GM18520 (cell line): ENCODE measurements around the gene ADAM8.
A peak's percentile ranks its signal among the peaks of the same experiment; 100 is the strongest.

Source experiments
- ATAC-seq: cut with Tn5 transposase; IDR thresholded peaks from one replicate; pipeline ENCODE4 v1.9.1; 2021; ENCODE audit not compliant: unreplicated experiment

Gene ADAM8

DNA sequence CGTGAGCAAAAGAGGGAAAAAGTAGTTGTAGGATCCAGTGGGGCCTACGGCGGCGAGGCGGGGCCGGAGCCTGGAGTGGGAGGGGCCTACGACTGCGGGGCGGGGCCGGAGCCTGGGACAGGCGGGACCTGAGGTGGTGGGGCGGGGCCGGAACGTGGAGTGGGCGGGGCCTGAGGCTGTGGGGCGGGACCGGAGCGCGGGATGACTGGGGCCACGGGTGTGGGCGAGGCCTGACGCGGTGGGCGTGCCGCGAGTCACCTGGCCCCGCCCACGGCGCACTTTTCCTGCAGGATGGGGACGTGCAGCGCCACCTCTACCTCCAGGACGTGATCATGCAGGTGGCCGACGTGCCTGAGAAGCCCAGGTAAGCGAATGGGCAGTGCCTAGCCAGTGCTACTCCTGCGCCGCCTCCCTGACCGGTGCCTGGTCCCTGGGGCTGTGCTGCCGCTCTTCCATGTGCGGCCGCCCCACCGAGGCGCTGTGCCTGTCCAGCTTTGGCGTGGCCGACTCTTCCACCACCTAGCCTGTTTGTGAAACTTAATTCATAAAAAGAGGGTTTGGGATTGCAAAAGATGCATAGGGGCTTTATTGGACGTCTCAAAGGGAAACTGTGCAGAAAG is 32.5 kb upstream of the ADAM8 start:
- peak; percentile 66 for ATAC-seq

DNA sequence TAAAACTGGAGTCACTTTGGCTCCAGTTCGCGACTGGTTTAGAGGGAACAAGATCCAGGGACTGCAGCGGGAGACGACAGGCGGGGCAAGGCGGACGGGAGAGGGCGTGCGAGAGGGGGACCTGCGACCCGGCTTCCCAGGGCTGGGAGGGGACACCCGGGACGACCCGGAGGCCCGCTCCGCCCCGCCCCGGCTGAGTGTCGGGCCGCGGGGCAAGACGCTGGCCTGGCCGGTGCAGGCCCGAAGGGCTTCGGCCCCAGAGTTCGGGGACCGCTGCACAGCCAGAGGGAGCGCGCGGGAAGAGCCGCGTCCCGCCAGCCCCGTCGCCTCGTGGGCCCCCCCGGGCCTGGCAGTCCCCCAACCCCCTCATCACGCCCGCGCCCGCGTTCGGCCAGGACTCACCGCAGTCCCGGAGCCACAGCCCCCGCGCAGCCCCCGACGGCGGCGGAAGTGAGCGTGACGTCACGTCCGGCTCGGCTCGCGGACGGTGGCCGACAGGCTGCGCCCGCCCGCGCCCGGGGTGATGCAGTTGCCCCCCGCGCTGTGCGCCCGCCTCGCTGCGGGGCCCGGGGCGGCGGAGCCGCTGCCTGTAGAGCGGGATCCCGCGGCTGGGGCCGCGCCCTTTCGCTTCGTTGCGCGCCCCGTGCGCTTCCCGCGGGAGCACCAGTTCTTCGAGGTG is 31.9 kb upstream of the ADAM8 start, which contains the start of the genes TUBGCP2 and ZNF511:
TUBGCP2 (minus strand) TSS at position 452 of the 679 bp plus-strand sequence. CDS start 5,931 bp downstream, outside the sequence.
ZNF511 (plus strand) TSS at position 494 of the 679 bp plus-strand sequence; CDS start at position 524, 30 bp downstream.
- ATAC-seq, result peak; percentile 71

DNA sequence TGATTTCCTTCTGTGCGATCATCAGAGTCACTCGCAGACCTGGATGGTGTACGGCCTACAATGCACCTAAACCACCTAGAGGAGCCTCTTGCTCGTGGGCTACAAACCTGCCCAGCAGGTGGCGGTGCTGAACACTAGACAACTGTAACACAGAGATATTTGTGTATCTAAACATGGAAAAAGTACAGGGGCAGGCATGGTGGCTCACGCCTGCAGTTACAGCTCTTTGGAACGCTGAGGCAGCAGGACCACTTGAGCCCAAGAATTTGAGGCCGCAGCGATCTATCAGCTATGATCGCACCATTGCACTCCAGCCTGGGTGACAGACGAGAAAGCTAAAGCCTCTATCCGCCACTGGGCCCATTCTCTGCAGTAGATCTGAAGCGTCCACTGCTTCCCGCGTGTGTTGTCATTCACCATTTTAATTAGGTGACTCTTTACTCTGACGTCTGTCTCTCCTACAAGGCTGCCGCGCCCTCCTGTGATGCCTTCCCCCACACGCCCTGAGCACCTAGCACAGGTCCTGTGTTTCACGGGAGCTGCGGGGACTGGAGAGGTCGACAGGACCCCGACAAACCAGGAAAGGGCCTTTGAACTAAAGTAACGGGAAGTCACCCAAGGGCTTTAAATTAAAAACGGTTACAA is 31.2 kb upstream of the ADAM8 start:
- ATAC-seq, result peak; percentile 33

DNA sequence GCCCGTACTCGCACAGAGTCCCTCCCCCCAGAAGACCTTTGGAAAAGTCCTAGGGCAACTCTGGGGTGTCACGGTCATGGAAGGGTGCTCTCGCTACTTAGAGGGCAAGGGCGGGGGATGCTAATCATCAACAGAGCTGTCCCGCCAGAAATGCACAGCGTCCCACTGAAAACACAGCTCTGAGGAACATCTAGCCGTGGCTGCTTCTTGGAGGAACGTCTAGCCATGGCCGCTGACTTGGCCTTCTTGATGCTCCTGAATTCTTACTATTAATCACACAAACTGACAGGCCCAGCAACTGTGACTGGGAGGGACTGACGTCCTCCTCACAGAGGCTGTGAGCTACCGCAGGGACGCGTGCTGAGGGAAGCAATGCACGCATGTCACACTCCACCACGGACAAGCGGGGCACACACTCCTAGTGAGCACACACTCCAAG is 30.3 kb upstream of the ADAM8 start:
- no peak for ATAC-seq

DNA sequence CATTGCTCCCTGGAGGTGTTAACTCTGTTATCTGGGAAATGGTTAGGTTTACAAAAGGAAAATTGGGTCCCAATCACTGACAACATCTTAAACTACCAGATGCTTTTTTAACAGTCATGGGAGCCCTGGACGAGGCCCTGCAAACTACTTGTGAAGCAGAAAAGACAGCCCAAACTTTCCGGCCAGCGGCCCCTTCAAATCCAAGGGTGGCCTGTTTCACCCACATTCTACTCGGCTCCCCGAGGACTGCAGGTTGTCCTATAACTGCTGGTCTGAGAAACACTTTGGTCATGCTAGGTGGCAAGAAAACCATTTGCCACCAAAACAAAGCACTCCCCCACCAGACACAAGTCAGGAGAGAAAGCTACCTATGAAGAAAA is 29.4 kb upstream of the ADAM8 start:
- ATAC-seq, result no peak

DNA sequence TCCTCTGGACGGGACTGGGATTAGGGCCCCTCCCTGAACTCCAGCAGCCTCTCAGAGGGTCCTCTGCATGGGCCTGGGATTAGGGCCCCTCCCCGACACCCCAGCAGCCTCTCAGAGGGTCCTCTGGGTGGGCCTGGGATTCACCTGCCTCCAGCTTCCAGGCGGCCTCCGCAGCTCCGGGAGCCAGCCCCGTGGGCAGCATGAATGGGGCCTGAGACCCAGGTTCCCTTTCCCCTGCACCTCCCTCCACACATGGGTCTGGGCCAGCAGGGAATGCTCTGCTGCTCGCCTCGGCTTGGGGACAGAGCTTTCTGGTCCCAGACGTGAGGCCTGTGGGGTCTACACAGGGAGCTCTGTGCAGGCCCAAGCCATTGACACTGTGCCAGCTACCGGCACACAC is 26.5 kb upstream of the ADAM8 start:
- ATAC-seq, result no peak

DNA sequence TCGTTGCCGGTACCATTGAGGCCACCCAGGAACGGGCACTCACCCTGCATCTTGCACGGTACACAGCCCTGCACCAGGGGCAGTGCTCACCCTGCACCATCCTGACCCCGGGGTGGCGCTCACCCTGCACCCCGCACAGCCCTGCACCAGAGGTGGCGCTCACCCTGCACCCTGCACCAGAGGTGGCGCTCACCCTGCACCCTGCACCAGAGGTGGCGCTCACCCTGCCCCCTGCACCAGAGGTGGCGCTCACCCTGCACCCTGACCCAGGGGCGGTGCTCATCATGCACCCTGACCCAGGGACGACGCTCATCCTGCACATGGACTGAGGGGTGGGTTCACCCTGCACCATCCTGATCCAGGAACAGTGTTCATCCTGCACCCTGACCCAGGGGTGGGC is 25.6 kb upstream of the ADAM8 start:
- ATAC-seq, result no peak

DNA sequence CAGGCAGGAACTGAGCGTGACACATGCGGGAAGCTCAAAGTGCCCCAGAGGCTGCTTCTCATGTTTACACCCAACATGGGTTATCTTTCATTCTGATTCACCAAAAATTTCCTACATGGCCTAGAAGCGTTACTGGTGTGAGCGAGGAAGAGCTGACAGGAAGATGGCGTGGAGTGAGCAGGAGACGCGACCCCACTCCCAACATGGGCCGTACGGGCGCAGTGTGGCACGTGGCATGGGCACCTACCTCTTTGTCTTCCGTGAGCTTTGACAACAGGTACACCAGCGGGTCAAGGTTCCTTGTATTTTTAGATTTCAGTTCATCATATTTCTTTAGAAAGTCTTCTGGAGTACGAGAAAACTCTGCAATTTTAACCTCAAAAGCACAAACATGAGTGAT is 23.1 kb upstream of the ADAM8 start:
- no peak for ATAC-seq

DNA sequence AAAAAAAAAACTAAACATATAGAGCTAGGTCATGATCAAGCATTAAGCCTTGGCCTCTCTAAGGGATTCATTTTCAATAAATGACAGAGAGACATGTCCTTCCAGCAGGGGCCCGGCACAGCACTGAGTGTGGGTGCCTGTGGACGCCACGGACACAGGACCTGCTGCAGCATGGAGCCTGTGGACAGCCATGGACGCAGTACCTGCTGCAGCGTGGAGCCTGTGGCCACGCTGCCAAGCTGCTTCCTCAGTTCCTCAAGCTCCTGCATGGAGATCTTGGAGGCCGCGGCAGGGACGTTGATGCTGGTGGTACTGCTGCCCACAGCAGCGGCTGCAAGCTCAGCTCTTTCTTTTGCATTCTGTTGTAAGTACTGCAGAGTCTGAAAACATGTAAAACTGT is 22.6 kb upstream of the ADAM8 start:
- no peak for ATAC-seq

DNA sequence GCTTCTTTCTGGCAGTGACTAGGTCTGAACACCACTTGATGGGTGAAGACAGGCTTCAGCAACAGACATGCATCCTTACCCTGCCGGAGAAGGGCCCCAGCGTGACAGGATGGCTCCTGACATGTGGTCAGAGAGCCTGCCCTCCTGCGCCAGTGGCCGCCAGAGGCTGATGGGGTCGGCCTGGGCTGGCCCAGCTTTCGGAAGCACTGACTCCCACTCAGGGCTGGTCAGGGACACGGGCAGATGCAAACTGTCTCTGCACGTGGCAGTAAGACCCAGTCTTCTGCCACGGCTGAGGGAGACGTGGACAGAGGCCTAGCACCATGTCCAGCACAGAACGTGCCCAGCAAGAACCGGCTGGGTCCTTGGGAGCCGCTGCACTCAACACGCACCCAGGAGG is 21.8 kb upstream of the ADAM8 start:
- ATAC-seq, result no peak

DNA sequence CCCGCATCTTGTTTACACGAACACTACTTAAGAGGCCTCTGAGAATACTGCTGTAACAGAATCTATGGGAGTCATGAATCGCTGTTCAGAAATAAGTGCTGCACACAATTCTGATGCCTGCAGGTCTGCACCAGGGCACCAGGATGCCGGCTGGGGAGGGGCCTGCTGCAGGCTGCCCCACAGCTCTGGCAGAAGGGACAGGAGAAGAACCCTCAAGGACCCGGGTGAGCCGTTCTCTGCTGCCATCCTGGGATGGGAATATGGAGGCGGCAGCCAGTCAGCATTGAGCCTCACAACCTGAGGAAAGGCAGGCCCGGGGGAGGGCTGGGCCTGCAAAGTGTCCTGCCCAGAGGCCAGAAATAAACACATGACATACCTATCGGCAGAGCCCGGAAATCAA is 20.8 kb upstream of the ADAM8 start:
- no peak for ATAC-seq

DNA sequence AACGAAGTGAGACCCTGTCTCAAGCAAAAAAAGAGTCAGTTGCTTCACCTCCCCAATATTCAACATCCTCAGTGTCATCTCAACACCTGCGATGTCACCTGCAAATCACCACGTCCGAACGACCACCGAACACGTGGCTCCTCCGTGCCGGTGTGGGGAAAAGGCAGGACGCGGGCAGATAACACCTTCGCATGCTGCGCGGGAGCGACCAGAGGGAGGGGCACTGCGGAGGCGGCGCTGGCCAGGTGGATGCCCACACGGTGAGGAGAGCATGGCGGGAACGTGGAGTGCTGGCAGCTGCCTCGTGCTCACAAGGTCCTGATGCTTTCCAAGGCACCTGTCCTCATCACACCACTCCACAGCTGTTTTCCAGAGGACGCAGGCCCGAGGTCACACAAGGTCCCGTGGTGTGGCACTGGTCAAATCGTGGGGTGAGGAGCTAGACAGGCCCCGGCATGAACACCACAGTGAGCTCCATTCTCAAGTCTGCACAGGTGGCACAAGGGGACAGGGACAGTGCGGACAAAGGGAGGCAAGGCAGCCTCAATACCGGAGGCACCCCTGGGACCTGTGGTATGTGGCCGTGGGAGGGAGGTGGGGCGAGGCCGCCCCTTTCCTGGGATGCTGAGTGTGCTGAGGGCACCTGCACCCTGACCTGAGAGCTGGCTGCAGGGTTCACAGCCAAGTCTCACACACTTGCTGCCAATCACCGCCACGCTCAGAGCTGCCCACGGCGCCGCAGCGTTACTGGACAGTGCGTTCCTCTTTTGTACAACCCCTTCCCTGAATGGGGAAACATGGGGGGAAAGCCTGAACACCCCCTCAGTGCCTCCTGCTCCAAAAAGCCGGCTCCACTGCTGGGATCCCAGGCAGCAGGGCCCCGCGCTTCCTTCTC is 19.0 kb upstream of the ADAM8 start:
- ATAC-seq, result no peak

DNA sequence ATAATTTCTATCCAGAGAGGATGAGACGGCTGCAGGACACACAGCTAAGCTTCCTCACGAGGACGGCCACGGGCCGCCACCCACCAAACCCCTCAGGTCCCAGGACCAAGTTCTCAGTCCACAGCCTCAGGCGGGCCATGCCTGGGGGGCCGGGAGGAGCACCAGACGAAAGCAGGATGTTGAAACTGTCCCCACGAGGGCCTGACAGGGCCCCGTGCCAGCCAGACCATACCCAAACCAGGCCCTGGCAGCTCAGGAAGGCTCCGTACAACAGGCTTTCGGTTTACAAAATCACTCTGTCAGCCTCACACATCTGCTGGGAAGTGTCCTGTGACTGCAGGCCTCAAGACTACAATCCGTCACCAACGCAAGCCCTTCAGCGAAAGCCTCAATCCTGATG is 17.5 kb upstream of the ADAM8 start:
- no peak for ATAC-seq

DNA sequence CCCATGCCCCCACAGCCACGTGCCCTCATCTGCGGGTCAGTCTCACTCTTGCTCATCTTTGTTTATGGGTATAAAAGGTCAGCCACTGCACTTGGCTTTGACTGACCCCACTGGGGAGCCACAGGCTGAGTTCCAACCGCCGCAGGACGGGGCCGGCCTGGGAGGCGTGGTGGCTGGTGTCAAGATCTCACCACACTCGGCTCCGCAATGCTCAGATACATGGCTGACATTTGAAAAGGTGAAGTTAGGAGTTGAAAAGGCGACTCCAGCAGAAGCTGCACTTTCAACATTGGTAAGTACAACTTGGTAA is 17.1 kb upstream of the ADAM8 start:
- ATAC-seq, result no peak

DNA sequence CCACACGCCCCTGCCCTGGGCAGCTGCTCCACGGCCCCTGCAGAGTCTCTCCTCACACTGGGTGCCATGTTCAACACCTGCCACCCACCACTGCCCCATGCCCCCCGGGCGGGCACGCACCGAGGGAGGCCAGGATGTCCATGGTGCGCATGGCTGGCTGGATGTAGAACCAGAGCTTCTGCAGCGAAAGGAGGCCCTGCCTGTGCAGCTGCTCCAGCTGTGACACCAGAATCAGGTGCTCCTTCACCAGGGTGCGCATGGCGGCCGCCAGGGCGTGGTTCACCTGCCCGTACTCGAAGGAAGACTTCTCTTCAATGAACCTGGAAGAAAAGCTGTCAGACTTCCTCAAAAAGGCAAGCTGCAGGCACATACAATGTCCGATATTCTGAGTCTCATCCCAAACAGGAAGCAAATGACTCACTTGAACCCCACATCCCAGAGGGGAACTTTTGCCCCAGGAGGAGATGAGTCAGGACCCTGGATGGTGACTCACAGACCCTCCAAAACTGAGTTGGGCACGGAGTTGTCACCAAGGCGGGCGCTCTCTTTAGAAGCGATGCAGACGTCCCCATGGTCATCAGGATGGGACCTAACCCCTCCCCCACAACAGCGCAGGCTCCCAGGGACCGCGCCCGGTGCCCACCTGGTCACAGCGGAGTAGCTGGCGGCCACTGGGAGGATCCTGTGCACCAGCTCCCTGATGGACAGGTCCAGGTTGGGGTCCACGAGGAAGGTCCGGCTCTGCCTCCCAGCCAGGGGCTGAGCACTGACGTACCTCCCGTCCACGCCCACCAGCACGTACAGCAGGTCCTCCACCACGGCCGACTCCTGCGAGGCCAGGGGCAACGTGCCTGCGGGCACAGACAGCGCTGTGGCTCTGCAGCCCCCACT is 16.5 kb upstream of the ADAM8 start:
- no peak for ATAC-seq

DNA sequence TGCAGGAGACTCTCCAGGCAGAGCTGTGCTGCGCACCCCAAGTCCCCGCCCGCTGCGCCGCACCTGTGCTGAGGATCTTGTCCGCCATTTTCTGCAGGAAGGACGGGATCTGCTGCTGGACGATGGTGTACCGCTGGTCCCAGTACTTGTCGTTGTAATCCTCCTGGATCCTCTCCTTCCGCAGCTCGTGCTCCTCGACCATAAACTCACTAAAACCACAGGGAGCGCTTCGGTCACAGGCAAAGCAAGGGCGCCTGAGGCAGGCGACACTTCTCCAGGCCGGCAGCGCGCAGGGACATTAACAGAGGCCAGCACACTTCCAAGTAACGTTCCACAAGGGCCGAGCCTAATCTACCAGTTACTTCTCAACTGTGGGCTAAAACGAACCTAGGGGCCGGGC is 13.1 kb upstream of the ADAM8 start:
- no peak for ATAC-seq

DNA sequence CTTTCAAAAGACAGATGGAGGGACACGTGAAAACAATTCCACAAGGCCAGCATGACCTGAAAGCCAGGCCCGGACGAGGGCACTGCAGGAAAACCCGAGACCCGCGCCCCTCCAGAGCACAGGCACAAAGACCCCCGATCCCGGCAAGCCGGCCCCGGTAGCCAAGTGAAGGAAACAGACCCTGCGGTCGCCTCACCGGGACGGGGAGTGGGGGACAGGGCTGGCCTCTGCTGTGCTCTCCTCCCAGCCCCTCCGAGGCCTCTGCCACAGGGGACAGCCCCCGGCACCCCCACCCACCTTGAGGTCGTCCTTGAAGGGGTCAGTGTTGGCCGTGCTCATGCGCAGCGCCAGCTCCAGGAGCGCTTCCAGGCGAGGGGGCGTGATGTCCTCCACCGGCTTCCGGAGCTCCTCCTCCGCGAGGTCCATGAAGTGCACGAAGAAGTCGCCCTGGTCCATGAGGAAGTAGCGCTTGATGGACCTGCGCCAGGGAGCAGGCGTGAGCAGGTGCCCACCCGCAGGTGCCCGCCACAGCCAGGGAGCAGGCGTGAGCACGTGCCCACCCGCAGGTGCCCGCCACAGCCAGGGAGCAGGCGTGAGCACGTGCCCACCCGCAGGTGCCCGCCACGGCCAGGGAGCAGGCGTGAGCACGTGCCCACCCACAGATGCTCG is 11.3 kb upstream of the ADAM8 start:
- ATAC-seq, result no peak

DNA sequence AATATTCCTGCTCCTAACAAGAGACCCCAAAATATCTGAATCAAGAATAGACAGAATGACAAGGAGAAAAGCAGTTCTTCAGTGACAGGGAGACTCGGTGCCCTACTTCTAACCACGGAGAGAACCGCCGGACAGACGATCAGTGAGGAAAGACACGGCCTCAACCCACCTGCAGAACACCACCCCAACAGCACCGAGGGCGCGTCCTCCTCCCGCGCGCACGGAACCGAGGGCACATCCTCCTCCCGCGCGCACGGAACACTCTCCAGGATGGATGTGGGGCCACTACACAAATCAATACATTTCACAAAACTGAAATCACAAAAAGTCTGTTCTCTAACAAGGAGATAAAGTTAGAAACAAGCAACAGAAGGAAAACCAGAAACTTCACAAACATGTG is 9.7 kb upstream of the ADAM8 start:
- no peak for ATAC-seq

DNA sequence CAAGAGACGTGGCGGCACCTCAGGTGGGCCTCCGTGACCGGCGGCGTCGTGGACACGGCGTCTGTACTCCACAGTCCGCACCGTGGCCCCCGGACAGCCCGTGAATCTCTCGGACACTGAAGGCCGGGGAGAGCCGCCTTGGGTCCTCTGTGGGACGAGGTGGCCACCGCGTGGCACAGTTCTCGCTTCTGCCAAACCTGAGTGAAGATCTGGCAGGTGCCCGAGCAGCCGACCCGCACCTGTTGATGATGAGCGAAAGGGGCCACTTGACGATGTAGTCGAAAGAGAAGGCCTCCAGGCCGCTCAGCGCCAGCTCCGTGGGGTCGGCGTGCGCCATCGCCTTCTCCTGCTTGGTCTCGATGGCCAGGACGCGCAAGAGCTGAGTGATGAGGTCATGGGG is 8.5 kb upstream of the ADAM8 start:
- ATAC-seq, result no peak

DNA sequence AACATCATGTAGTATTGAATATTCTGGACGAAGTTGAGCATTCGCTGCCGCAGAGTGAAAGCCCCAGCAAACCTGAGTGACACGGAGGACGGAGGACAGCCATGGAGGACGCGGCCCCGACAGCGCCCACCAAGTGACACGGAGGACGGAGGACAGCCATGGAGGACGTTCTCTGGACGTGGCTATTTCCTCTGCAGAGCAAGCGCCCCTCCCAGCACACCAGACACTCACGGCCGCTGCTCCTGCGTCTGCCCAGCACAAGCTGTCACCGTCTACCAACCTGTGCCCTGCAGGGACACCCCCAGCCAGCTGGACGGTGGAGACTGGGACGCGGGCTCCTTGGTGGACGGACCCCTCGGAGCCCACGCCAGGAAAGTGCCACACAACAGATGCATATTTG is 7.3 kb upstream of the ADAM8 start:
- ATAC-seq, result no peak
